Central memory CD8-positive, alpha-beta T cell (primary cell): Measurements from ENCODE around the gene TMEM263.
"Not testable (repeated sequence)": the region's sequence is repeated elsewhere in the genome, so short reads cannot be mapped to it uniquely, and the experiment has no call there.

ENCODE experiments used
- ATAC-seq: fragments of 150-1000 bp; cut with Tn5 transposase; replicated peaks from 2 replicates; pipeline ENCODE4 v1.10.0; 2022; ENCODE audit warnings: mild to moderate bottlenecking, moderate FRiP score, moderate number of reproducible peaks; ENCODE audit not compliant: poor library complexity, severe bottlenecking; ENCODE audit errors: extremely low read depth
- DNase-seq, 2 donors: peaks; one replicate each; pipeline ENCODE4 v3.0.0; 2021; ENCODE audit warnings: low spot score in 2 of 2
- H3K27ac Mint-ChIP-seq: one replicate; pipeline ENCODE4 v1.8.0; 2022; ENCODE audit warnings: low read depth, mild to moderate bottlenecking, moderate library complexity, mixed read lengths
- H3K27me3 Mint-ChIP-seq: one replicate; pipeline ENCODE4 v1.8.0; 2022; ENCODE audit warnings: mixed read lengths
- H3K36me3 Mint-ChIP-seq: one replicate; pipeline ENCODE4 v1.8.0; 2022; ENCODE audit warnings: mild to moderate bottlenecking, moderate library complexity, mixed read lengths; ENCODE audit not compliant: insufficient read depth
- H3K4me1 Mint-ChIP-seq: one replicate; pipeline ENCODE4 v1.8.0; 2022; ENCODE audit warnings: mixed read lengths
- H3K4me3 Mint-ChIP-seq: one replicate; pipeline ENCODE4 v1.8.0; 2022; ENCODE audit warnings: mild to moderate bottlenecking, moderate library complexity, mixed read lengths
- H3K9me3 Mint-ChIP-seq: one replicate; pipeline ENCODE4 v1.8.0; 2022; ENCODE audit warnings: mixed read lengths

TMEM263 gene

DNA sequence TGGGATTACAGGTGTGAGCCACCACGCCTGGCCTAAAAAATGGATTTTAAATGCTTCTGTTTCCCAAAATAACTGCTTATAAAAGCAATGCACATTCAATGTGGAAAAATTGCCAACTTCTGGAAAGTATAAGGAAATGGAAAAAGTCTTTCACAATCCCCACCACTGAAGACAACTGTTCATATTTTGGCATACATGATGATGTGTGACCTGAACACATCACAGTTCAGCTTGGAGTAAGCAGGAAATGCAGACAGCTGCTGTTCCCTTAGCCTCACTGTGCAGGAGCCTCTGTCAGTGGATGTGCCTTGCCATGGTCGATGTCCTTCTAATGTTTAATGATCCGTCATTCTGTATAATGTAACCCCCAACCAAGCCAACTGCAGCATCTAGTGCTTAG is 26.1 kb downstream of the TMEM263 start:
- DNase-seq (no peak), ATAC-seq (no peak)
- Mint-ChIP-seq H3K27me3 (no peaks in the 10 kb centered on the region), H3K4me1 (peaks cover 29% of the 10 kb centered on the region), H3K4me3 (no peak overlapping the region), H3K36me3 (peaks cover 7% of the 10 kb centered on the region), H3K9me3 (peaks cover 6% of the 10 kb centered on the region), H3K27ac (no peak overlapping the region)

DNA sequence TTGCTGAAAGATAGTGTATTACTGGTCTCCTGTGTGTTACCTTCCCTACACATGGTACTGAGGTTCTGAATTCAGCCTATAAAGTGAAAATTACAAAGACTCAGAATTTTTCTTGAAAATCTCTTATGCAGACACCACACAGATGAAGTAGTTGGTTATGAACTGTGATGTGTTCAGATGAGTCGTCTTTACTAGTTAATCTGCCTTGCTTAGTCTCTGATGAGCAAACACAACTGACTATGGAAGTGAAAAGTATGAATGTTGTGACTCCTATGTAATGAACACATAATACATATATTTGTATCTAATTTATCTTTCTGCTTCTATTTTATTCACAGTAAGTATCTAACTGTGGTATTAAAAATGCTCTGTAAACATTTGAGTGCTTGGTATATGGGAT is 26.5 kb downstream of the TMEM263 start:
- Mint-ChIP-seq H3K36me3 (peaks cover 11% of the 10 kb centered on the region), H3K27me3 (no peaks in the 10 kb centered on the region), H3K27ac (no peak overlapping the region), H3K9me3 (peaks cover 6% of the 10 kb centered on the region), H3K4me3 (no peak overlapping the region), H3K4me1 (peaks cover 32% of the 10 kb centered on the region)
- DNase-seq = no peak
- ATAC-seq = no peak

DNA sequence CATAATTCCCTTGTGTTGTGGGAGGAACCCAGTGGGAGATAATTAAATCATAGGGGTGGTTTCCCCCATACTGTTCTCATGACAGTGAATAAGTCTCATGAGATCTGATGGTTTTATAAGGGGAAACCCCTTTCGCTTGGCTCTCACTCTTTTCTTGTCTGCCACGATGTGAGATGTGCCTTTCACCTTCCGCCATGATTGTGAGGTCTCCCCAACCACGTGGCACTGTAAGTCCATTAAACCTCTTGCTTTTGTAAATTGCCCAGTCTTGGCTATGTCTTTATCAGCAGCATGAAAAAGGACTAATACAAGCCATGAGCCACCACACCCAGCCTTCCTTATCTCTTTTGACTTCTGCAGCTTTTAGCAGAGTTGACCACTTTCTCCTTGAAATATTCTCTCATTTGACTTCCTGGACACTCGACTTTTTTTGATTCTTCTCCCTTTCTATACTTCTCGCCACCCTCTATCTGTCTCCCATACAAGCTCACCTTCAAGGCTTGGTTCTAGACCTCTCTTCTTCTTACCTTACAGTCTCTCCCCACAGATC is 29.0 kb downstream of the TMEM263 start:
- Mint-ChIP-seq H3K27ac (peak overlapping the region; percentile 3), H3K36me3 (peaks cover 10% of the 10 kb centered on the region), H3K9me3 (peaks cover 6% of the 10 kb centered on the region), H3K4me1 (peaks cover 38% of the 10 kb centered on the region), H3K27me3 (no peaks in the 10 kb centered on the region), H3K4me3 (no peak overlapping the region)
- ATAC-seq (no peak), DNase-seq (no peak)

DNA sequence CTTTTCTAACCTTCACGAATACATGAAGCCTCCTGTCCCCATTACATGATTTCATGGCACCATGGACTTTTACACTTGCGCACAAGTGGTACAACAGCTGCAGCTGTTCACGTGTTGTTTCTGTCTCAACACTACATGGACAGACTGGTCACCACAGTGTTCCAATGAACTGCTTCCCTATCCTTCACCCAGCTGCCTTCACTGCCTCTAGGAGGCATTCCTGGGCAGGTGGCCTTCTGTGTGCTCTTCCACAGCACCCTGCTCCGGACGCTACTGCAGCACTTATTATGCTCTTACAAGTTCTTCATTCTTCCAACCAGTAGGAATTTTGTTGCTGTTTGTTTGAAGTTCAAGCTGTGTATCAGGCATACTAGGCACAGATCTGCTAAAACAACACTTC is 29.8 kb downstream of the TMEM263 start:
- DNase-seq (no peak), ATAC-seq (no peak)
- no peaks in the 10 kb centered on the region for H3K27me3 Mint-ChIP-seq
- peaks cover 38% of the 10 kb centered on the region for H3K4me1 Mint-ChIP-seq
- no peak overlapping the region for H3K4me3 Mint-ChIP-seq
- H3K36me3 Mint-ChIP-seq = peaks cover 10% of the 10 kb centered on the region
- peaks cover 6% of the 10 kb centered on the region for H3K9me3 Mint-ChIP-seq
- peak overlapping the region; percentile 87 for H3K27ac Mint-ChIP-seq

DNA sequence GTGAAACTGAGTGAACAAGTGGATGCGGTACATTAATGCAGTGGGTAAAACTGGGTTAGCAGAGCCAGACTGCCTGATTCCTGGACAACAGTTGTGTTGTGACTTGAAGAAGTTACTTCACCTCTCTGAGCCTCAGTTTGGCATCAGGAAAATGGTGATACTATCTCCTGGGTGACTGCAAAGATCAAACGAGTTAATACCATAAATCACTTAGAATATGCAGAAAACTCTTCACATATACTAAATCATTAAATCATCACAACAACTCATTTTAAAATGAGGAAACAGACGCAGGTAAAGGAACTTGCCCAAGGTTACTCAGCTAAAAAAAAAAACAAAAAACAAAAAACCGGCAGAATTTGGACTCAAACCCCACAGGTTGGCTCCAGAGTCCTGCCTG is 30.4 kb downstream of the TMEM263 start:
- Mint-ChIP-seq H3K36me3 (peaks cover 10% of the 10 kb centered on the region), H3K27me3 (no peaks in the 10 kb centered on the region), H3K4me3 (peak overlapping the region; percentile 97), H3K27ac (peak overlapping the region; percentile 87), H3K9me3 (peaks cover 6% of the 10 kb centered on the region), H3K4me1 (peaks cover 38% of the 10 kb centered on the region)
- no peak for DNase-seq
- no peak for ATAC-seq

DNA sequence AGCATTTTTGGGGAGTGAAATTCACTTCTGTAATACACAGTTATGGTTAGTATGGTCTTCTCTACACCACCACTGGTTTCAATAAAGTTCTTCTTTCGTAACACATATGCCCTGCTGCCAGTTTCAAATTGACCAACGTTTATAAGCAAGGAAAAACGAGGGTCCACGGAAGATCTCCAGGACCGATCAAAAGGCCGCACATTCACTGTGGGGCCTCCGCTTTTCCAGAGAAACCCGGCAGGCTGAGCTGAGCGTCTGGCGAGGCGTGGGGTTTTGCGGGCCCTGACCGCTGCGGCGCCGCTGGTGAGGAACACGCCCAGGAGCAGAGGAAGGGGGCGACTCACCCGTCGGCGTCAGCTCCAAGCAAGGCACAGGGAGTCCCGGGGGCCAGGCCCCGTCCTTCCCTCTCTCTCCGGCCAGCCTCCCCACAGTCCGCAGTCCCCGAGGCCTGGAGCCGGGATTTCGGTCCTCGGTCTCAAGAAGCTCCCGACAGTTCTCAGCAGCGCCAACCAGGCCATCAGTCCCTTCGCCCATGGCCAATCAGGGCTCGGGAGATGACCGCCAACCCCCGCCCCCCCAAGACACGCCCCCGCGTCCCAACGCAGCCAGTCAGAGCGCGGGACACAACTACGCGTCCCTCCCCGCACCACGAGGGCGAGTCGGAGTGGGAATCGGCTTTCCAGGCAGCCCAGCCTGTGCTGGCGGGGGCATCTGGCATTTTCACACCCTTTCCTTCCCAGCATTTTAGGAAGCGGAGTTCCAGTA is 31.1 kb downstream of the TMEM263 start, which contains the start of gene MTERF2:
Gene MTERF2 (minus strand): TSS at position 522 of the 765 bp plus-strand sequence. CDS start 8,432 bp downstream, outside the sequence.
- peak within 1 kb of the TSS; percentile 87 for H3K27ac Mint-ChIP-seq

DNA sequence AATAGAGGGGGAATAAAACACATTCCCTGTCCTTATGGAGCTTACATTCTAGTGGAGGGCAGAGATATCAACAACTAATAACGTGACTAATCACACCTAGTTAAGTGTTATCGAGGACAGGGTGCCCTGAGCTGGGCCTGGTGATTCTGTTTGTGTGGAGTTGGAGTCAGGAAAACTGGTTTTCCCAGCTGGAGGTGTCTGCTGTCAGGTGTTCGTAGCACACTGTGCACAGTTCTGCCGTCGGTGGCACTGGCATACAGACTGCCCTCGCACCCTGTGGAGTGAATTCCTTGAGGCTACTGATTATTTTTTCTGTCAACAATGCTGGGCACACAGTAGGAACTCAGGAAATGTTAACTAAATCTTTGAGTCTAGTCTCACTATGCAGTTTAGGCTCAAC is 32.1 kb downstream of the TMEM263 start:
- DNase-seq (no peak), ATAC-seq (no peak)
- H3K27me3 Mint-ChIP-seq = no peaks in the 10 kb centered on the region
- H3K27ac Mint-ChIP-seq = peak overlapping the region; percentile 87
- H3K4me3 Mint-ChIP-seq = peak overlapping the region; percentile 97
- peaks cover 10% of the 10 kb centered on the region for H3K36me3 Mint-ChIP-seq
- peaks cover 38% of the 10 kb centered on the region for H3K4me1 Mint-ChIP-seq
- peaks cover 6% of the 10 kb centered on the region for H3K9me3 Mint-ChIP-seq

More for the DNA sequence above, 31.1 kb downstream of the TMEM263 start, which contains the start of gene MTERF2:
- DNase-seq = peak; percentile 42
- Mint-ChIP-seq H3K9me3 (peaks cover 6% of the 10 kb centered on the region), H3K4me1 (peaks cover 38% of the 10 kb centered on the region), H3K36me3 (peaks cover 10% of the 10 kb centered on the region), H3K27me3 (no peaks in the 10 kb centered on the region), H3K4me3 (peak within 1 kb of the TSS; percentile 97)
- peak; percentile 95 for ATAC-seq

DNA sequence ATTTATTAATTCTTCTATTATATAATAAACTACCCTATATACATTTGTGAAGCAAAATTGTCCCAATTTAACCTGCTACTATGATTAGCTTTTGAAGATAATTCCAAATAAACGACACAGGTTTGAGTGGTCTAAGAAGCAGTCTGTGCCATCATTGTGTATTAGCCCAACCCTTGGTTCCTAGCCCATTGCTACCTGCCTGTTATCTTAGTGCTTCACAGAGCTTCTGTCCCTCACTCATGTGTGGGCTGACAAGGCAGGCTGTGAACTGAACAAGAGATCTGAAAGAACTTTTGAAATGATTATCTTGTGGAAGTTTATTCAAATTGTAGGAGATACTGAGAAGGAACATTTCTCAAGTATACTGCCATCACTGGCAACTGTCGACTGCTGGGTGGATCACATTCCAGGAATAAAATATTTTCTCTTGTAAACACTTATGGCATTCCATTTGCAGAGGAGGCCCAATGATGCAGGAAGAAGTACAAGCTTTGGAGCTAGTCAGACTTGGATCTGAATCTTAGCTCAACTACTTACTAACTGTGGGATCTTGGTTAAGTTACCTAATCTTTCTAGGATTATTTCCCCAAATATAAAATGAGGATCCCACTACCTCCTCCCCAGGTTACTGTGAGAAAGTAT is 39.0 kb downstream of the TMEM263 start:
- Mint-ChIP-seq H3K36me3 (peaks cover 20% of the 10 kb centered on the region), H3K27ac (no peak overlapping the region), H3K4me3 (no peak overlapping the region), H3K9me3 (no peaks in the 10 kb centered on the region), H3K4me1 (no peaks in the 10 kb centered on the region), H3K27me3 (no peaks in the 10 kb centered on the region)
- no peak for ATAC-seq
- no peak for DNase-seq

DNA sequence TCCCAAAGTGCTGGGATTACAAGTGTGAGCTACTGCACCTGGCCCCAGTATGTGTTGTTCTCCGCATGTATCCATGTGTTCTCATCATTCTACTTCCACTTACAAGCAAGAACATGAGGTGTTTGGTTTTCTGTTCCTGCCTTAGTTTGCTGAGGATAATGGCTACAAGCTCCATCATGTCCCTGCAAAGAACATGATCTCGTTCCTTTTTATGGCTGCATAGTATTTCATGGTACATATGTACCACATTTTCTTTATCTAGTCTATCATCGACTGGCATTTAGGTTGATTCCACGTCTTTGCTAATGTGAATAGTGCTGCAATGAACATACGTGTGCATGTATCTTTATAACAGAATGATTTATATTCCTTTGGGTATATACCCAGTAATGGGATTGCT is 40.4 kb downstream of the TMEM263 start:
- H3K4me1 Mint-ChIP-seq, H3K27ac Mint-ChIP-seq, H3K27me3 Mint-ChIP-seq, H3K4me3 Mint-ChIP-seq, DNase-seq, H3K9me3 Mint-ChIP-seq, ATAC-seq: not testable (repeated sequence)
- peaks cover 20% of the 10 kb centered on the region for H3K36me3 Mint-ChIP-seq

DNA sequence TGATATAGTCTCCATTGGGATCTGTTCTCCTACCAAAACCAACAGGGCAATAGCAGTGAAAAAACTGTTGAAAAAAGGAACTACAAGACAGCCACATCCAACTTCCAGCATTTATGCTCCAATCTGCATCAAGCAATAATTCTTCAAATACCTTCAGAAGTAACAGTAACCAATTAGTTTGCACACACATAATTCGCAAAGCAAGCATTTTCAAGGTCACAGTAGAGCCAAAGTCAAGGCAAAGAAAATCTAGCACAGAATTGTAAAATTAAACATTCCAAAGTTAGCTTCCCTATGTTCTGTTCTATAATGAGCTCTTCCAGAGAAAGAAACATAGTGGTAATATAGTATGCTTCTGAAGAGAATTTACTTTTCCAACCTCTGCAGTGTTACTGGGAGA is 42.2 kb downstream of the TMEM263 start:
- H3K27me3 Mint-ChIP-seq = no peaks in the 10 kb centered on the region
- no peak overlapping the region for H3K27ac Mint-ChIP-seq
- H3K4me1 Mint-ChIP-seq = no peaks in the 10 kb centered on the region
- ATAC-seq = no peak
- peaks cover 20% of the 10 kb centered on the region for H3K36me3 Mint-ChIP-seq
- no peaks in the 10 kb centered on the region for H3K9me3 Mint-ChIP-seq
- DNase-seq = no peak
- H3K4me3 Mint-ChIP-seq = no peak overlapping the region

DNA sequence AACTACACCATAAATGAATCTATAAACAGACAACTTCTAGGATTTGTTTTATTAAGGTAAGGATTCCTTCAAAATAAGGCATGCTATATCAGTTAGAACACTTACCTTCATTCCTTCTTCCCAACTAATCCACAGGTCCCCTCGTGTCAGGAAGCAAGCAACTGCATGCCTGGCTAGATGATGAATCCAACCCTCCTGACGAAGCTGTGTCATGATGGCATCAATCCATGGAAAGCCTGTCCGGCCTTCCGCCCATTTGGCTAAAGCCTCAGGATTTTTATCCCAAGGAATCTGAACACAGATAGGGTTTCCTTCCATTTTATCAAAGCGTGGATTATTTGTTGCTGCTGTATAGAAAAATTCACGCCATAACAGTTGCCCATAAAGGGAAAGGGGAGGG is 43.7 kb downstream of the TMEM263 start:
- ATAC-seq (no peak), DNase-seq (no peak)
- Mint-ChIP-seq H3K9me3 (no peaks in the 10 kb centered on the region), H3K4me1 (no peaks in the 10 kb centered on the region), H3K27ac (no peak overlapping the region), H3K4me3 (no peak overlapping the region), H3K36me3 (peaks cover 18% of the 10 kb centered on the region), H3K27me3 (no peaks in the 10 kb centered on the region)

DNA sequence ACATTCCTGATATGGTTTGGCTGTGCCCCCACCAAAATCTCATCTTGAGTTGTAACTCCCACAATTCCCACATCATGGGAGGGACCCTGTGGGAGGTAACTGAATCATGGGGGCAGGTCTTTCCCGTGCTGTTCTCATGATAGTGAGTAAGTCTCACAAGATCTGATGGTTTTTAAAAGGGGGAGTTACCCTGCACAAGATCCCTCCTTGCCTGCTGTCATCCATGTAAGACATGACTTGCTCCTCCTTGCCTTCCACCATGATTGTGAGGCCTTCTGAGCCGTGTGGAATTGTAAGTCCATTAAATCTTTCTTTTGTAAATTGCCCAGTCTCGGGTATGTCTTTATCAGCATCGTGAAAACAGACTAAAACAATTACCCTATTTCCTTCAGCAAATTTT is 47.0 kb downstream of the TMEM263 start:
- not testable (repeated sequence) for H3K27ac Mint-ChIP-seq, H3K4me1 Mint-ChIP-seq, H3K4me3 Mint-ChIP-seq, ATAC-seq, DNase-seq, H3K27me3 Mint-ChIP-seq, H3K9me3 Mint-ChIP-seq
- peaks cover 15% of the 10 kb centered on the region for H3K36me3 Mint-ChIP-seq

DNA sequence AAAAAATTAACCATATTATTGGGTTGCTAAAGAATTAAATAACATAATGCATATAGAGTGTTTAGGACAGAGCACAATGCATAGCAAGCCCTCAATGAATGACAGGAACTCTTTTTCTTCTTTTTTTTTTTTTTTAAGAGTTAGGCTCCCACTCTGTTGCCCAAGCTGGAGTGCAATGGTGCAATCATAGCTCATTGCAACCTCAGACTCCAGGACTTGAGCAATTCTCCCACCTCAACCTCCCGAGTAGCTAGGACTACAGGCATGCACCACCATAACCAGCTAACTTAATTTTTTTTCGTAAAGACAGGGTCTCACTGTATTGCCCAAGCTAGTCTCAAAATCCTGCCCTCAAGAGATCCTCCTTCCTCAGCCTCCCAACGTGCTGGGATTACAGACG is 51.7 kb downstream of the TMEM263 start:
- no peaks in the 10 kb centered on the region for H3K4me1 Mint-ChIP-seq
- no peak for ATAC-seq
- peaks cover 11% of the 10 kb centered on the region for H3K36me3 Mint-ChIP-seq
- no peak for DNase-seq
- no peaks in the 10 kb centered on the region for H3K27me3 Mint-ChIP-seq
- H3K9me3 Mint-ChIP-seq = no peaks in the 10 kb centered on the region
- H3K27ac Mint-ChIP-seq = no peak overlapping the region
- H3K4me3 Mint-ChIP-seq = no peak overlapping the region
